KBM-7 (cell line): ENCODE results near the gene DIAPH2.
"Not testable (repeated sequence)": the region's sequence is repeated elsewhere in the genome, so short reads cannot be mapped to it uniquely, and the experiment has no call there.

ENCODE experiments used
- DNase-seq: peaks from one replicate; pipeline ENCODE4 v3.0.0-alpha.2; 2015
- in situ Hi-C: fragments of 300-500 bp; cut with MboI; formaldehyde crosslinking; loops from 2 replicates; pipeline ENCODE4 v1.14.3; 2020; ENCODE audit warnings: low sequenced_read_pairs, low pct_unique_long_range_greater_than_20kb, mixed read lengths

DIAPH2 gene

GRCh38 chrX:97397371-97397770 lies 712.7 kb downstream of the DIAPH2 start:
- in situ Hi-C loops, result no loop called here
- no peak for DNase-seq

- in situ Hi-C loops, result no loop called here
Measured at GRCh38 chrX:97398030-97398551, 713.4 kb downstream of the DIAPH2 start.

GRCh38 chrX:97399400-97399799 lies 714.8 kb downstream of the DIAPH2 start:
- in situ Hi-C loops, result no loop called here
- no peak for DNase-seq

More at GRCh38 chrX:97398030-97398551, 713.4 kb downstream of the DIAPH2 start:
- DNase-seq, result no peak

DNA sequence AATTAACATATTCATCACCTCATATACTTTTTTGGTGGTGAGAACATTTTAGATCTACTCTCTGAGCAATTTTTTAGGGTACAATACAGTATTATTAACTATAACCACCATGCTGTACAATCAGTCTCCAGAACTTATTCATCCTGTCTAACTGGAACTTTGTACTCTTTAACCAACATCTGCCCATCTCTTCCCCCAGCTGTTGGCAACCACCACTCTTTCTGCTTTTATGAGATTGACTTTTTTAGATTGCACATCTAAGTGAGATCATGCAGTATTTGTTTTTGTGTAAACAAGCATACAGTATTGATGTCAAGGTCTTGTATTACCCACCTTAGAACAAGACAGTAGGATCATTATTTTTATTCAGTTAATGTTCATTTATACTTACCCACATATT lies 715.9 kb downstream of the DIAPH2 start:
- DNase-seq, result no peak
- in situ Hi-C loops, result no loop called here

DNA sequence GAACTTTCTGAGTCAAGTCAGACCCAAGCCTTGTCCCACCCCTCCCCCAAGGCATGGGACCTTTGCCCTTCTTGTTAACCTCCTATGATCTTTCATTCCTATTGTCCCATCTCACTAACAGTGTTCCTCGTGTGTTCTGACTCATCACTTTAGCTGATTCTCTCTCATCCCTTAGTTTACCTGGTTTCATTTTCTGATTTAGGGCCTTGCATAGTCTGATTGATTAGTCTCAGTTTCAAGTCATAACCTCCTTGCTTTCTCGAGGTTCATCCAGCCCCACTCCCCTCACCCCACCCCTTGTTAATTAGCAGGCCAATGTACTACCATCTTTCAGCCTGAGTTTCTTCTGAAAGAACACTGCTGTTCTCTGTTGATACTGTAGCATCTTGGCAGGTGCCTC lies 716.5 kb downstream of the DIAPH2 start:
- in situ Hi-C loops, result no loop called here
- no peak for DNase-seq

DNA sequence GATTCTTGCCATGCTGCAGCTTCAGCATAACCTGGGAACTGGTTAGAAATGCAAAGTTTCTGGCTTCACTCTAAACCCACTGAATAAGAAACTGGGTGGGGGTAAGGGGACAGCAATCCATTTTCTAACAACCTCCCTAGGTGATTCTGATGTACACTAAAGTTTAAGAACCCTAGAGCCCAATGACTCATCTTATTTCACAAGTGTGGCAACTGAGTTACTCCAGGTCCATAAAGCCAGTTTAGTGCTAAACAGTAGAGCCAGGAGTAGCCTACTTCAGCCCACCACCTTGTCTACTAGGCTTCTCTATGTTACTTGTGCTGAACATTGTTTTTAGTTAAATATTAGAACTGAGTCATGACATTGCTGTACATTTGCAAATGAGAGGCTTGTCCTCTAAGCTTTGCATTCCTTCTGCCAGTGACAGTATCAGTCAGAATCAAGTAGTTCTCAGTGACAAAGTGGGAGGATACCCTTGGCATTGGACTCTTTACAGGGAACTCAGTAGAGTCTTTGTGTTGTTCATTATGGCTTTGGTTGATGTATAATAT lies 717.0 kb downstream of the DIAPH2 start:
- in situ Hi-C loops, result no loop called here

GRCh38 chrX:97402333-97402732 lies 717.7 kb downstream of the DIAPH2 start:
- in situ Hi-C loops, result no loop called here
- DNase-seq, result no peak

More for the DNA sequence above, 717.0 kb downstream of the DIAPH2 start:
- no peak for DNase-seq

DNA sequence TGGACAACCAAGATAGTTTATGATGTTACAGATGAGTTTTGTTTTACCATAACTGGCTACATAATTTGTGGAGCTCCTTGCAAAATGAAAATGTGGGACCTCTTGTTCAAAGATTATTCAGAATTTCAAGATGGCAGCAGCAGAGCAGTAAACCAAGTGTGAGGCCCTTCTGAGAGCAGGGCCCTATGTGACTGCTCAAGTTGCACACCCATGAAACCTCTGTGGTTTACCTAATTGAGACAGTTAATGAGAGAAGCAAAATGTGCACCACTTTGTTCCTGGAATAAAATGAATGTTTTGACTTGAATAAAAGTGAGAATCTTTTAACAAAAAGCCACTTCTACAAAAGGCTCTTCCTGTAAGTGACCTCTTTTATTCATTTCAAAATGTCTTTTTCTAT lies 718.3 kb downstream of the DIAPH2 start:
- in situ Hi-C loops, result no loop called here
- no peak for DNase-seq

DNA sequence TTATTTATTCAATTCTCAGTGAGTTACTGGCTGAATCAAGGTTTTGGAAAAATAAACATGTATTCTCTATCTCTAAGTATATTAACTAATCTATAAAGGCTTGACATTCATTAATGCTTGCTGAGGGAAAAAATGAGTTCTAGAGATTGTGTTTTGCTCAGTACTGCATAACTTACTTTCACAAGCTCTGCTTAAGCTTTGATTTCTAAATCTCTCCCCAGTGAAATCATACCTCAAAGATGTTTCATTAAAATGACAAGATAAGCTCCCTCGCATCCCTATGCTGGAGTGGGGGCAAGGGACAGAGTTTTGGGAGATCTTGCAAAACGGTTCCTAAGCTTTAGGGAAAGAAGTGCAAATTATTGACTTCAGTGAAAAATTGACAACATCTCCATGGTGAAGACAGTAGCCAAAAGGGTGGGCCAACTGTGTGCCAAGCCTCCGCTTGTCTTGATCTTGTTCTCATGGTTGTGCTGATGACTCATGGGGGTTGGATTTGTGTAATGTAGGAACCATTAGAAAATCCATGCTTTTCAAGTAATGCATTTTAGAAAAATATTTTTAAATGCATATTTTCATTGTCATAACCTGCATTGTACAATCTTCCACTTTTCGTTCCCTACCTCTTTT lies 720.5 kb downstream of the DIAPH2 start:
- in situ Hi-C loops, result no loop called here

GRCh38 chrX:97409632-97410415 lies 725.2 kb downstream of the DIAPH2 start:
- in situ Hi-C loops, DNase-seq: not testable (repeated sequence)

More for the DNA sequence above, 720.5 kb downstream of the DIAPH2 start:
- DNase-seq, result no peak

DNA sequence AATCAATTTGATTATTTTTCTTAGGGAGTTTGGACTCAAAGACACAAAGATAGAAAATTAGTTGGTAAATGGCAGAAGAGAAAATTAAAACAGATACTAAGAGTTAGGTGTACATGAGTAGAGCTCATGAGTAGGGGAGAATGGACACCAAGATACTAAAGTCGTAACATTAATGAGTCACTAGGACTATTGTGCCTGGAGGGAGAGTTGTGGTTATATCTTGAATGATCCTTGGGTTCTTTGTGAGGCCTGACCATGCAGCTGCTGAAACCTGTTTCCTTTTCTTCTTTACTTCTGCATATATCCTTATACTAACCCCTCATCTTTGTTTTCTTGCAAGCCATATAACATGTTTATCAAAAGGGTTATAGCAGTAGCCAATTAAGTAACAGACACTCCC lies 731.8 kb downstream of the DIAPH2 start:
- in situ Hi-C loops, result no loop called here
- no peak for DNase-seq

- in situ Hi-C loops, result no loop called here
- DNase-seq, result no peak
Measured at GRCh38 chrX:97429101-97429500, 744.5 kb downstream of the DIAPH2 start.

GRCh38 chrX:97431281-97431680 lies 746.6 kb downstream of the DIAPH2 start:
- no peak for DNase-seq
- in situ Hi-C loops, result no loop called here

GRCh38 chrX:97446298-97446882 lies 761.7 kb downstream of the DIAPH2 start:
- in situ Hi-C loops, result no loop called here
- no peak for DNase-seq

GRCh38 chrX:97447306-97447705 lies 762.7 kb downstream of the DIAPH2 start:
- in situ Hi-C loops, result no loop called here
- no peak for DNase-seq

GRCh38 chrX:97452283-97452682 lies 767.6 kb downstream of the DIAPH2 start:
- in situ Hi-C loops, result no loop called here

GRCh38 chrX:97461763-97462162 lies 777.1 kb downstream of the DIAPH2 start:
- in situ Hi-C loops, result no loop called here
- no peak for DNase-seq

More at GRCh38 chrX:97452283-97452682, 767.6 kb downstream of the DIAPH2 start:
- no peak for DNase-seq

- no peak for DNase-seq
- in situ Hi-C loops, result no loop called here
Measured at GRCh38 chrX:97471071-97471470, 786.4 kb downstream of the DIAPH2 start.

DNA sequence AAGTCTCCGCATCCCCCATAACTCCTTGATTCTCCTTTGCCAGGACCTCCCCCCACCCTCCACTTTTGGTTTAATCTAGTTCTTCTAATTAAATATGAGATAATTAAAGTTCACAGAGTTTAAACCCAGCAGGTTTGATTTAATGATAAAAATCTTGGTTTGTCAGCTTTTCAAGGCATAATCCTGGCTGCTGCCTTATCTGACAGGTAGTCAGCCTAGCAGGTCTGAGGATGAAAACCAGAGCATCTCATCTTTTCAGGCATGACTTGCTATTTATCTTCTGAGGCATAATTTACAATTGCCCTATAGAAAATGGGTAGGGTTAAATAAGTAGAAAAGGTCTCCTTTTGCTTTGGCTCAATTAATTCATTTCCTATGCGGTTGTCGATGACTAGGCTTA lies 790.3 kb downstream of the DIAPH2 start:
- in situ Hi-C loops, result no loop called here
- DNase-seq, result no peak
